DND-41 (cell line): ENCODE results near the gene ZDHHC18.

Experiments
- ATAC-seq: fragments of 200-7000 bp; cut with Tn5 transposase; 3 replicates; pipeline ENCODE4 v1.9.1; 2021; ENCODE audit warnings: low read depth; ENCODE audit not compliant: insufficient read depth
- DNase-seq: peaks from one replicate; pipeline ENCODE4 v3.0.0-alpha.2; 2020
- H2AFZ ChIP-seq: 2 replicates; pipeline ENCODE4 v1.6.0; 2012; ENCODE audit warnings: low read depth, low read length
- H3K27ac ChIP-seq: 2 replicates; pipeline ENCODE4 v1.5.1; 2012; ENCODE audit warnings: low read length, inconsistent platforms
- H3K27me3 ChIP-seq: fragments of 200-600 bp; sonication (generic); 2 replicates; pipeline ENCODE4 v1.6.0; 2012; ENCODE audit warnings: low read length, mild to moderate bottlenecking, inconsistent platforms; ENCODE audit not compliant: insufficient read depth, poor library complexity
- H3K36me3 ChIP-seq: 2 replicates; pipeline ENCODE4 v1.5.1; 2012; ENCODE audit warnings: low read length, inconsistent platforms; ENCODE audit not compliant: insufficient read depth
- H3K4me1 ChIP-seq: 2 replicates; pipeline ENCODE4 v1.5.1; 2012; ENCODE audit warnings: mild to moderate bottlenecking, low read length; ENCODE audit not compliant: insufficient read depth
- H3K4me2 ChIP-seq: 2 replicates; pipeline ENCODE4 v1.6.0; 2012; ENCODE audit warnings: mild to moderate bottlenecking, moderate library complexity, low read length, inconsistent platforms; ENCODE audit not compliant: insufficient read depth
- H3K4me3 ChIP-seq, 2 experiments: fragments of 200-600 bp in 1 of 2; shearing (Covaris generic) in 1 of 2; 2 replicates each; pipeline ENCODE4 v1.5.1; 2012 to 2016; ENCODE audit warnings: inconsistent platforms in 2 of 2, low read length in 2 of 2, mild to moderate bottlenecking in 2 of 2, low read depth in 1 of 2, moderate library complexity in 1 of 2
- H3K79me2 ChIP-seq: 2 replicates; pipeline ENCODE4 v1.6.0; 2012; ENCODE audit warnings: low read length, inconsistent platforms; ENCODE audit not compliant: insufficient read depth
- H3K9ac ChIP-seq: 2 replicates; pipeline ENCODE4 v1.6.0; 2012; ENCODE audit warnings: low read depth, mild to moderate bottlenecking, inconsistent platforms, low read length, moderate library complexity
- H3K9me3 ChIP-seq: 2 replicates; pipeline ENCODE4 v1.5.1; 2012; ENCODE audit warnings: low read length, moderate library complexity, mild to moderate bottlenecking, inconsistent platforms; ENCODE audit not compliant: insufficient read depth, severe bottlenecking
- H4K20me1 ChIP-seq: 2 replicates; pipeline ENCODE4 v1.6.0; 2012; ENCODE audit warnings: low read length; ENCODE audit not compliant: insufficient read depth
- EZH2 ChIP-seq: IDR thresholded peaks from 3 replicates; pipeline ENCODE4 v1.6.1; 2012; ENCODE audit warnings: borderline replicate concordance, low read depth, mild to moderate bottlenecking, moderate library complexity, low read length, inconsistent platforms; ENCODE audit not compliant: severe bottlenecking
- TF ChIP-seq, protein P1 (sequence below): IDR thresholded peaks from 2 replicates; pipeline ENCODE4 v1.5.1; 2012; ENCODE audit warnings: borderline replicate concordance, low read length, moderate library complexity, mild to moderate bottlenecking; ENCODE audit not compliant: poor library complexity, severe bottlenecking; ENCODE audit errors: extremely low read depth

Gene ZDHHC18

DNA sequence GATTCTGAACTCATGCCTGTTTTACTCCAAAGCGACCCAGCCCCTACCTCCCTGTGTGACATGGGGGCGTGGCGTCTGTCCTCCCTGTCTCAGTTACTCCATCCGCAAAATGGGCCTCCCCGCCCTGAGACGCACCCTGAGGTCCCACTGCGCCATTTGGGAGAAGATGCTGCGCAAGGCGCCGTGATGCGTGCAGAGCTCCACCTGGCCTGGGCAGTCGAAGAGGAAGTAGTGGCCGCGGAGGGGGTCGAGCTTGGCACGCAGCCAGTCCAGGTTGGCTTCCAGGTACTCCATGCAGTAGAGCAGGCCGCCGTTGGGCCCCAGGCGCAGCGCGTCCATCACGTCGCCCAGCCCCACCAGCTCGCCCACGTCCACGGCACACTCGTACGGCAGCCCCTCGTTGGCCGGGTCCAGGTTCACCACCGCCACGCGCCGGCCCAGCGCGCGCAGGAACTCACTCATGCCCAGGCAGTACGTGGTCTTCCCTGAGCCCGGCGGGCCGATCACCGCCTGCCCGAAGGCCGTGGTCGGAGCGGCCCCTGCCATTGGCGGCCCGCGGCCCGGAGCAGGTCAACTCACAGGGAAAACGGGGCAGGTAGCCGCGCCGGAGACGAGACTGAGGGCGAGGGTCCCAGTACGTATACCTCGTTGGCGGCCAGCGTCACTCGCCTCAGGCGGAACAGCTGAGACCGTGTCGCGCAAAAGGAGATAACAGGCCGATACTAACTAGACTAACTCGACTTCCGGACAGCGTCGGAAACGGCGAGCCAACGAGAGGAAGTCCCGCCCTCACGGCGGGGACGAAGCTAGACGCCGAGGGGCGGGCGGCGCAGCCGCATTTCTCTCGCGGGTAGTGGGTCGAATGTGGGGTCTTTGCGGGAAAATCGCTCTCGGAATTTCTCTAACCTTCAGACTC, 63.3 kb downstream of the ZDHHC18 start, which contains the start of gene GPN2:
GPN2 (minus strand) TSS at position 733 of the 916 bp plus-strand sequence; CDS start at position 546, 187 bp downstream.
- TF ChIP-seq, protein P1, sequence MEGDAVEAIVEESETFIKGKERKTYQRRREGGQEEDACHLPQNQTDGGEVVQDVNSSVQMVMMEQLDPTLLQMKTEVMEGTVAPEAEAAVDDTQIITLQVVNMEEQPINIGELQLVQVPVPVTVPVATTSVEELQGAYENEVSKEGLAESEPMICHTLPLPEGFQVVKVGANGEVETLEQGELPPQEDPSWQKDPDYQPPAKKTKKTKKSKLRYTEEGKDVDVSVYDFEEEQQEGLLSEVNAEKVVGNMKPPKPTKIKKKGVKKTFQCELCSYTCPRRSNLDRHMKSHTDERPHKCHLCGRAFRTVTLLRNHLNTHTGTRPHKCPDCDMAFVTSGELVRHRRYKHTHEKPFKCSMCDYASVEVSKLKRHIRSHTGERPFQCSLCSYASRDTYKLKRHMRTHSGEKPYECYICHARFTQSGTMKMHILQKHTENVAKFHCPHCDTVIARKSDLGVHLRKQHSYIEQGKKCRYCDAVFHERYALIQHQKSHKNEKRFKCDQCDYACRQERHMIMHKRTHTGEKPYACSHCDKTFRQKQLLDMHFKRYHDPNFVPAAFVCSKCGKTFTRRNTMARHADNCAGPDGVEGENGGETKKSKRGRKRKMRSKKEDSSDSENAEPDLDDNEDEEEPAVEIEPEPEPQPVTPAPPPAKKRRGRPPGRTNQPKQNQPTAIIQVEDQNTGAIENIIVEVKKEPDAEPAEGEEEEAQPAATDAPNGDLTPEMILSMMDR = no peak
- no peak for TF ChIP-seq EZH2
- peak within 1 kb of the TSS; percentile 88 to 95 for H3K4me3 ChIP-seq
- peaks cover 71% of the 10 kb centered on the region for H3K36me3 ChIP-seq
- H3K27ac ChIP-seq = peak within 1 kb of the TSS; percentile 83
- H3K4me1 ChIP-seq = peaks cover 25% of the 10 kb centered on the region
- H3K4me2 ChIP-seq = peak within 1 kb of the TSS; percentile 95
- no peaks in the 10 kb centered on the region for H3K9me3 ChIP-seq
- H3K27me3 ChIP-seq = no peaks in the 10 kb centered on the region
- H4K20me1 ChIP-seq = peaks cover 13% of the 10 kb centered on the region; the same call in 1 of the 2 replicates
- ATAC-seq (peak; percentile 95), DNase-seq (peak; percentile 80)
- peaks cover 33% of the 10 kb centered on the region for H3K79me2 ChIP-seq
- peak within 1 kb of the TSS; percentile 97 for H2AFZ ChIP-seq
- peak within 1 kb of the TSS; percentile 91 for H3K9ac ChIP-seq

DNA sequence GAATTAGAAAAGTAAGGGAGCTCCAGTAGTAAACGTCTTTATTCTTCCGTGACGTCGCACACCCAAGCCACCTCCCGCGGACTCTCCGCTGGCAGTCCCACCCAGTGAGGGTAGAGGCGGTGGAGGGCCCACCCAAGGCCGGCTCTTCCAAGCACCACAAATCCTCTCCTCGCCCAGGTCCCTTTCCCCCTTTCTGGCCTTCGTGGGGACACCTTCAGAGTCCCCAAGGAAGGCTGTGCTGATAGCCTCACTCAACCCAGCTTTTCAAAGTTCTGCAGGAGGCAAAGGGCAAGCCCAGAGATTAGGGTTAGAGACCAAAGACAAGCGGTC, 63.9 kb downstream of the ZDHHC18 start:
- DNase-seq (no peak), ATAC-seq (peak; percentile 71)
- Histone ChIP-seq H3K27me3 (no peaks in the 10 kb centered on the region), H2AFZ (peak overlapping the region; percentile 97), H3K27ac (peak overlapping the region; percentile 83), H3K4me3 (peak overlapping the region; percentile 88 to 95), H3K9ac (peak overlapping the region; percentile 91), H3K4me2 (peak overlapping the region; percentile 95), H4K20me1 (peaks cover 13% of the 10 kb centered on the region; the same call in 1 of the 2 replicates), H3K79me2 (peaks cover 39% of the 10 kb centered on the region), H3K36me3 (peaks cover 71% of the 10 kb centered on the region), H3K4me1 (peaks cover 25% of the 10 kb centered on the region), H3K9me3 (no peaks in the 10 kb centered on the region)
- TF ChIP-seq, protein P1 = no peak
- no peak for TF ChIP-seq EZH2

DNA sequence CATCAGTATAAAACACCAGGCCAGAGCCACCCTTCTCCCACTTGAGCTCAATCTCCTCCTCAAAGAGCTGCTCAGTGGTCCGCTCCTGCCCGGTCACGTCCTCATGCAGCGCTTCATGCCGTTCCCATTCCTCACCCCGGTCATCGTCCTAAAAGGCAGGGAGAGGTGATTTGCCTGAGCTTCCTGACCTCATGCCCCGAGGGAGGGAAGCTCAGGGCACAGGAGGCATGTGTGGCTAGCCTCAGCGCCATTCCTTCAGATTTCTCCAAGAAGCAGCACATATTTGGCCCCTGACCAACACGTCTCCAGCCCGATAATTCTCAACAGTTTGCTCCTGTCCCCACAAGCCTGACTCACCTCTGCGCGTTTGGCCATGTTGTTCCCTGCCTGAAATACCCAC, 67.8 kb downstream of the ZDHHC18 start:
- Histone ChIP-seq H4K20me1 (peaks cover 6% of the 10 kb centered on the region; the same call in 1 of the 2 replicates), H3K4me2 (no peak overlapping the region), H3K36me3 (peaks cover 65% of the 10 kb centered on the region), H3K27ac (no peak overlapping the region), H3K27me3 (no peaks in the 10 kb centered on the region), H3K9ac (no peak overlapping the region), H3K79me2 (peaks cover 53% of the 10 kb centered on the region), H2AFZ (no peak overlapping the region), H3K9me3 (no peaks in the 10 kb centered on the region), H3K4me1 (peaks cover 30% of the 10 kb centered on the region), H3K4me3 (no peak overlapping the region)
- TF ChIP-seq EZH2 = no peak
- TF ChIP-seq, protein P1 = no peak
- ATAC-seq = no peak
- no peak for DNase-seq
